NCI-H2107 treated with DMSO at 0.1 percent for 48 hours (cell line): ENCODE data around the gene C1QTNF2.

ENCODE experiments used
- DNase-seq: peaks from one replicate; lab custom pipeline; 2025; ENCODE audit not compliant: unreplicated experiment; lab: John Stamatoyannopoulos, UW

The C1QTNF2 gene

DNA sequence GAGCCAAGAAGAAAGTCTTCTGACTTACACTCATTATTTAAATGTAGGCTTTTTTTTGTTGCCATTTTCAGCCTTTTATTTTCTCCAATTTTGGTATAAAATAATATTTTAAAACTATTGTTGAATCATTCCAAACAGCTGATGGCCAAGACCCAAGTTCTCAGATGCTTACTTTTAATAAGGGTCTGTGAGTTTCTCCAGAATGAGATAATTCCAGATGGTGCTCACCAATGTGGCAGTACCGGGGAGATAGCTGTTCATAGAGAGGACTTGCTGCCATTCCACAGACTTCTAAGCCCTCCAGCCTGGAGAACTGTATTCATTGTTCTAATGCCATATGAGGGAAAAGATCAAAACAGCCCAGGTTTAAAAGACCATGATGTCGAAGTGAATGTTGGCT, 5.3 kb upstream of the C1QTNF2 start:
- DNase-seq = no peak

DNA sequence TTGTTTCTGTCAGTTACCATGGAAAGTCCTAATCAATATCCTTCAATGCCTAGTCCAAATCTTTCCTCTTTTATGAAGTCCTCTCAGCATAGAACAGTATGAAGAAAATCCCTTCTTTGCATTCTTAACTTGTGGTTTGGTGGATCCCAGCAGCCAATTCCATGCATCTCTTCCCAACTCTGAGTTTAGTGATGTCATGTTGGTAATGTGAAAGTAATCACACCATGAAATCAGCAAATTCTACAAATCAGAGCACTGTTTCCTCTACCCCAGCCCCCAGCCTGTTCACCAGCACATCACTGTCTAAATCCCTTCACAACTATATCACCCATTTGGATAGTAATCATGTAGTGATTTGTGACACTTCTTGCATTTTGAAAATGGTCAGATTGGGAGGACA, 4.7 kb upstream of the C1QTNF2 start:
- DNase-seq = no peak

DNA sequence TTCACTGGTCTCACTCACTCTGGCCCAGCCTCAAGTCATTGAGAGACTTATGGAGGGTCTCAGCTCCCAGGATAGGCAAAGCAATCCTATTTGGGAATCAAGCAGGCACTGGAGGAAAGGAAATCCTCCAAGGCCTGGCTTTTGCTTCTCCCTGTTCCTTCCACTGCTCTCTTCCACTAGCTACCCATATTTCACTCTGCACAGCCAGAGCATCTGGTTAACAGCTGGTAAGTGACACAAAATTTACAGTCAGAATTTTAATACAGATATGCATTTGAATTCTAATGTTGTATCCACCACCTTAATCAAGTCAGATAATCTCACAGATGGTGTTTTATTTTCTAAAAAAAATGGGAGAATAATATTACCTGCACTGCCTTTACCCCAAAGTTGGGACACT, 868 bp upstream of the C1QTNF2 start:
- no peak for DNase-seq

DNA sequence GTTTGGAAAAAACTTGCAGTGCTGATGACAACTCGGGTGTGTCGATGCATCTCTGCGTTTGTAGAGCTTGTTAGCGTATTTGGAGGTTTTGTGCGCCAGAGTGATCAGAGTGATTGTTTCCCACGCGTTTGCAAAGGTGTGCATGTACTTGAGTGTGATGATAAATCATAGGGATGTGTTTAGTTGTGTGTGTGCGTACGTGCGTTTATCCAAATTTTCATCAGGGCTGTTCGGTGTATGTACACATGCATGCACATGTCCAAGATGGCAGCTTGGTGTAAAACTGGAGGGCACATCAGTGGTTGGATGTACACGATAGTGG, 248 bp upstream of the C1QTNF2 start:
- no peak for DNase-seq

DNA sequence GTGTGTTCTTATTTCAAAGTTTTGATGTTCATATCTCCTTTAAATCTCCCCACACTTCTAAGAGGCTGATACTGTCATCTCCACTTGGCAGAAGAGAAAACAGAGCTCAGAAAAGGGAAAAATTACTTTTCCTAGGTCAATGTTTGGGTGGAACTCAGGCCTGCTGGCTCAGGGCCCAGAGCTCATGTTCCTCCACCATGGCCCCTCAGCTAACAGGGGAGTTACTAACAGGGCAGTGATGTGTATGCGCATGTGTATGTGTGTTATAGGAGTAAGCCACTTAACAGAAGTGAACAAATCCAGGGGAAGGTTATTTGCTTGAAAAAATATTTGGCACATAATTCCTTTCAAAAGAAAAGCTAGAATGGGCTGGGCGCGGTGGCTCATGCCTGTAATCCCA, 2.5 kb downstream of the C1QTNF2 start:
- DNase-seq = no peak

DNA sequence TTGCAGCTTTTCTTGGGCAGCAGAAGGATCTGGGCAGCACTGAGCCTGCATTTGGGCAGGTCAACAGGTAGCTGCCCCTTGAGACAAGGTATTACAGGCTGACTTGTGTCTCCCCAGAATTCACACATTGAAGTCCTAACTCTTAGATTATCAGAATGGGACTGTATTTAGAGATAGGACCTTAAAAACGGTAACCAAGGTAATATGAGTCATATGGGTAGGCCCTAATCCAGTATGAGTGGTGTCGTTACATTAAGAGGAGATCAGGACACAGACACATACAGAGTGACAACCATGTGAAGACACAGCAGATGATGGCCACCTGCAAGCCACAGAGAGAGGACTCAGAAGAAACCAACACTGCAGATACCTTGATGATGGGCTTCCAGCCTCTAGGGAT, 3.2 kb downstream of the C1QTNF2 start:
- DNase-seq = no peak

DNA sequence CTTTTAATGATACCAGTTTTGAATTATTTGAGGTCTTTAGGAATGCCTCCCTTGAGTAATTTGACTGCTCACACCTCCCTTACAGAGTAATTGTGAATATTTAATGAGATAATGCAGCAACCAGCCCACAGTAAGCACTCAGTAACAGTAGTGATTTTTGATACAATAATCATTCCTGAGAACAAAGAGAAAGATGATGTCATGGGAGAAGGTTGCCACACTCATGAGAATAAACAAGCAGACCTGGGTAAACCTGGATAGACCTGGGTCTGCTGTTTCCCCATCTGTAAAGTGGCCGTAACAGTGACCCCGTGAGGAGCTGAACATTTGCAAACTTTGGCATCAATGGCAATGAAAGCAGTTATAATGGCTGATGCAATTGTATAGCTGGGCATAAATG, 4.2 kb downstream of the C1QTNF2 start:
- no peak for DNase-seq

DNA sequence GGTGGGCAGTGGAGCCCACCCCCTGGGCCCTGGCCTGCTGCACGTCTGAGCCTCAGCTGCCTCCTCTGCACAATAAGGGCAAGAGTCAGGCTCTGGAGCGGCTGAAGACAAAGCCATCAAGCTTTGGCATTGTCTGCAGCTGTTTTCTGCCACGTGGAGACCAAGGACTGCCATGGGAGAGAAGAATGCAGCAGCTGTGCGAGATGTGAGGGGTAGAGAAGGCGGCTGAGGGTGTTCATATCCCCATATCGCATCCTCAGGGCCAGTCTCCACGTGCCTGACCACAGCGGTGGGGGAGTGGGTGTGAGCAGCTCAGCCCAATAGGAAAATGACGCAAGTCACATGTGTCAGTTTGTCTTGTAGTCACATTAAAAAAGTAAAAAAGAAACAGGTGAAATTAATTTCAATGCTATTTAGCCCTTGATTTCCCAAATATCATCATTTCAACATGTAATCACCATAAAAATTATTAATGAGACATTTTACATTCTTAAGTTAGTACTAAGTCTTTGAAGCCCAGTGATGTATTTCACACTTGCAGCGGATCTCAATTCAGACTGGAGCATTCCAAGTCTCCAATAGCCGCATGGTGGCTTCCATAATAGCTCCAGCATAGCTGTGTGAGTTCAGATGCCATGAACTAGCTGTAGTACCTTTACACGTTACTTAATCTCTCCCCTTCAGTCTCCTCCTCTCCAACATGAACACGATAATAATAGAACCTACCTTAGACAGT, 6.6 kb downstream of the C1QTNF2 start:
- no peak for DNase-seq

DNA sequence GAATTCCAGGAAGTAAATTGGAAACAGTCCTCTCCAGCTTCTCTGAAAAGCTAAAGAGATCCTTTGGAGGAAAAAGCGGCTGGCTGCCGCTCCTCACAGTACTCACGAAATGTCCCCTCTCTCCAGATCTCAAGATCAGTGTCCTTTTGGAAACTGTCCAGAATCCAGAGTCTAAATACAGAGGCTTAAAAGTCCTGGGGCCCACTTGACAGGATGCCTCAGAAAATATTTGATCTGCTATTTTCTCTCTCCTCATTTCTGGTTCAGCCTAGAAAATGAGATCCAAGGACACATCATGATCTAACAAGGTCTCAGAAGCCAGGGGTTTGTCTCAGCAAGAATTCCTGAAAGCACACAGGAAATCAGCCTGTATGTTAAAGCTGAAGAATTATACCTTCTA, 7.2 kb downstream of the C1QTNF2 start:
- no peak for DNase-seq

DNA sequence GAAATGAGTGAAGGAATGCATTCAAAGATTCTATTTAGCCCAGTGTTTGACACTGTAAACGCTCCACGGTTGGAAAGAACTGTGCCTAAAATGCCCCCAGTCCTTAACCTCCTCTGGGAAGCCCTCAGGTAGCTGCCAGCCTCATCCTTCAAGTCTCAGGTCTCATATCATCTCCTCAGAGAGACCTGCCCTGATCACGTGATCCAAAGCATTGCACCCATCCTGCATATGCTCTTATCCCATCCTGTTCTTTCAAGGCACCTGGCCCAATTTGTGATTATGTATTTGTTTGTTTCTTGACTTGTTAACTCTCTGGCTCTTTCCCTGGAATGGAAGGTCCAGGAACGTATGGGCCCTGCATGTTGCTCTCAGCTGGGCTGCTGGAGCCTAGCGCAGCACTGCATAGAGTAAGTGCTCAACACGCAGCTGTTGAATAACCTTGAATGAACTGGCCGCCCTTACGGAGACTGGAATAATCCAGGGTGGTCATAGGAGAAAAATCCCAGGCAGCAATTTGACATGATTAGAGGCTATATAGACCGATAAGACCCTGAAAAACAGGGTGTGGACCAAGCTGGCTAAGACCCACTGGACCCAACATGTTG, 8.7 kb downstream of the C1QTNF2 start:
- DNase-seq = no peak

DNA sequence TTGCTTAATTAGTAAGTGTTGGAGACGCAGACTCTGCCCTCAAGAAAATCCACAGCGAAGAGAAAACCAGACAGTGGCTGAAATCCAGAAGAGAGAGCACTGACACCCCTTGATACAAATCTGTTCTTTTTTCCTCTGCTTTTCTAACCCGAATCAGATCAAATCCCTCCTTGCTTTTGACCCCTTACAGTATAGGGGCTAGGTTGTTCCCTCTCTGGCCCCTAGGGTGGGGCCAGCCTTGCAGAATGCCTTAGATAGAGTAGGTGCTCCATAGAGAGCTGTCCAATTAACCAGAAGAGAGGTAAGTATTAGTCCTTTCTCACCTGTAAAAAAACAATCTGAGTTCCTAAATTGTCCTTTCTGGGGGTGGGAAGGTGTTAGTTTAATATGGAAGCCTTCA, 10.1 kb downstream of the C1QTNF2 start:
- DNase-seq = no peak

DNA sequence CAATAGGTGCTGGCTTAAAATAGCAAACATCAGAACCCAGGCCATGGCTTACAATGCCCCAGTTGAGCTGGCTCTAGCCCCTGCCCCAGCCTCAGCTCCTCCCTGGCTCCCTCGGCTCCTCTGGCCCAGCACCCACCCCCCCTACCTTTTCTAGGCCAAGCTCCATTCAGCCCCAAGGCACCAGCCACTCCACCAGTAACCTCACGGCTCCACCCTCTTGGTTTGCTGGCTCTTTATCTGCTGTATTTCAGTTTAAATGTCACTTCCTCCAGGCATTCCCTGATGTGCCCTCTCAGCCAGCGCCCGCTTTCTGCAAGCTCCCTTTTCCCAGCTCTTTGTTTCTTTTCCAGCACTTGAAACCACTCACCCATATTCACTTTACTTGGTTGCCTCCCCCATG, 10.6 kb downstream of the C1QTNF2 start:
- no peak for DNase-seq

DNA sequence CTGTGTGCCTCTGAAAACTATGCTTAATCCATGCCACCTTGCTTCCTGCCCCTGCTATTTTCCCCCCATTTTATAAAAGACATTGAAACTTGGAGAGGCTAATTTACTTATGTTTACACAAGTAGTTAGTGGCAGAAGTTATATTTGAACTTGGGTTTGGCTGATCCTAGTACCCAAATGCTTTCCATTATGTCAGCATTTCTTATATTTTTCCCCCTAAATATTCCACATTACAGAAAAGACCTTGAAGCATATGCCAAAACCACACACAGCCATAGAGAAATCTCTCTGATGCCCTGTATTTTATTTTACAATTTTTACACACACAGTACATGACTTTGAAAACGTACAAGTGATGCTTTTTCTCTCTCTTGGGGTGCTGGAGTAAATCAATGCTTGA, 11.2 kb downstream of the C1QTNF2 start:
- no peak for DNase-seq

DNA sequence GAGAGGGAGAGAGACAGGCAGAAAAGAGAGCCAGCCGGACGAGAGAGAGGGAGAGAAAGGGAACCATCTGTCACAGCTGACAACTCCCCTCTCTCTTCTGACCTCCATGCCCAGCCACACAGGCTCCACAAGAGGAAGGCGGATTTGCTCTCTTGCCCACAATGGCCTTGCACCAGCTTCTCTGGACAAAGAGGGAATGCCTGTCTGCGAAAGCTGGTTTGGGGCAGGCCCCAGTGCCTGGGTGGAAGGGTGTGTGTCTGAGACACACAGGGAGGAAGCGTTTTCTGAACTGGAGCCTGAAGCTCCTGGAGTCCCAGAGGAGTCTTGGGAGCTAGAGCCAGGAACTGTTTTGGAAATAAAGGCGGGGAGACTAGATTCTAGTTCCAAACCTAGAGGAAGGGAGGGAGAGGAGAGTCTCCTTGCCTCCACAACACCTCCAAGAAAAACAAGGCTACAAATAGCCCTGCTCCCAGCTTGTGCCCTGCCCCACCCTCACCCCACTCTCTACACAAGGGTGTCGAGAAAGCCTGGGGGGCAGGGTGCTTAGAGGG, 12.5 kb downstream of the C1QTNF2 start:
- no peak for DNase-seq

DNA sequence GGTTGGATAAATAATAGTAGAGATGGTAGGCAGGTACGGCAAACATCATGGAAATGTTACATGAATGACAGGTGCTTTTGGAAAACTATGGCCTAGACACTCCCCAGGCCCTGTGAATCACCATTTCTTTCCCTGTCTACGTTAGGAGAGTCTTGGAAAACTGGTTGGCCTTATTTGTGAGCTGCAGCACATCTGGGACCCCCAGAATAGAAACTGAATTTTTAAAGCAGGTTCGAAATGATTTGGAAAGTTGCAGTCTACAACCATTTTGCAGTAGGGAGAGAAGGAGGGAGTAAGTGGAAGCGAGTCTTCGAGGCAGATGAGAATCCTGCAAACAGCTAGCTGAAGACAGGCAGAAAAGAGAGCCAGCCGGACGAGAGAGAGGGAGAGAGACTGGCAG, 13.0 kb downstream of the C1QTNF2 start:
- no peak for DNase-seq

DNA sequence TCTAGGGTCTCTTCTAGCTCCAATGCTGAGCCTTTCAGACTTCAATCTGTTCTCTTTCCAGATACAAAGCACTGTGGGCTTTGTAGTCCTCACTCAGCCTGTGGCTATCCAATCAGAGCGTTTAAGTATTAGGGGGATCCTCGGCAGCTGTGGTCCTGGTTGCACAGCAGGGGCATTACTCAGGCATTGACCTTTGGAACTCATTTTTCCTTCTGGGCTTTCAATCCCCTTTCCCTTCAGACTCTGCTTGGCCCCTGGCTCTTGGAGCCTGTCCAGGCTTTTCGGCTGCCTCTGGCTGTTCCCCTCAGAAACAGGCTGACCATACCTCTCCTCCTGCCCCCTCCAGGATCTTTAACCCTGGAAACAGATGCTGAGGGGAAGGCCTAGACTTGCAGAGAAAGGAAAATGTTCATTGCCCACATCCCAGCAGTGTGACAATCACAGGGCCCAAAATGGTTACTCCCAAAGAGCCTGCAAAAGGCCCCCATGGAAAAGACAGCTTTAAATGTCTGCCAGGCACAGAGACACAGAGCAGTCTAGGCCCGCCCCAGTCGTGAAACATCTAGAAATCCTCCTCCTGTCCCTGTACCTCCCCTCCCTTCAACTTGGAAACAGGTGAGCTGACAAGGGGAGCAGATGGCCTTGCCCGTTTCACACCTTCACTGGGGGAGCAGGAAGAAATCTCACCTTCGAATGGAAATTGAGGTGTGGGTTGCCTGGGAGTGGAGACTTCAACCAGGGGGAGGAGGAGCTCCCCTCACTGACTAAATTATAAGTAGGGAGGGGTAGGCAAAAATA, 13.7 kb downstream of the C1QTNF2 start:
- no peak for DNase-seq

DNA sequence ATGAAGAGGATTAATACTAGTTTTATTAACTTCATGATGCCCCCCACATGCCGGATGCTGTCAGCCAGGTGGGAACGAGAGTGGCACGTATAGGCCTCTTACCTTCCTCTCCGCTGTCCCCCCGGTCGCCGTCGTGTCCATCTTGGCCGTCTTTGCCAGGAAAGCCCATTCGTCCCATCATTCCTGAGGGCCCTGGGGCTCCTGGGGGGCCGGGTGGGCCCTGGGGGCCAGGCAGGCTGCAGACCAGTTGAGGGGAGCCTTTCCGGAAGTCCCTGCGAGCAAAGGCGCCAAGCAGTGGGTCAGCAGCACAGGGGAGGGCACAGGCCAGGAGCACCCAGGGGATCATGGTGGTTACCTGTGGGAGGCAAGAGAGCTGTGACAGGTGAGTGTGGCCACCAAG, 15.8 kb downstream of the C1QTNF2 start:
- no peak for DNase-seq

DNA sequence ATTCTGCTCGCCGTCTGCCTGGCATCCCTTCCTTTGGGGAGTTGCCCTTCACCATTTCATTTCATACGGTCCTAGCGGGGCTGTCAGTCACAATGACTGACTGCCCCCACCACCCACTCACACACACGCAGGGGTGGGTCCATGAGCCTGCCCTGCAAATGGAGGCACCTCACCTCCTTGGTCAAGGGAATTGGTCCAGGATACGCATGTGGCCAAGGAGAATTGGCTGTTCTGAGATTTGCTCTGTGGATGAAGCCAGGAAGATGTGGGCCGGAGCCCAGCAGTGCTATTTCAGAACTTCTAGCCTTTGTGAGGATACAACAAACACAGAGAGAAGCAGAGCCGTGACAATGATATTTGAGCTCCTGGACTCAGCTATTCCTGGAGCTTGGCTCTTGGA, 17.0 kb downstream of the C1QTNF2 start:
- DNase-seq = no peak

DNA sequence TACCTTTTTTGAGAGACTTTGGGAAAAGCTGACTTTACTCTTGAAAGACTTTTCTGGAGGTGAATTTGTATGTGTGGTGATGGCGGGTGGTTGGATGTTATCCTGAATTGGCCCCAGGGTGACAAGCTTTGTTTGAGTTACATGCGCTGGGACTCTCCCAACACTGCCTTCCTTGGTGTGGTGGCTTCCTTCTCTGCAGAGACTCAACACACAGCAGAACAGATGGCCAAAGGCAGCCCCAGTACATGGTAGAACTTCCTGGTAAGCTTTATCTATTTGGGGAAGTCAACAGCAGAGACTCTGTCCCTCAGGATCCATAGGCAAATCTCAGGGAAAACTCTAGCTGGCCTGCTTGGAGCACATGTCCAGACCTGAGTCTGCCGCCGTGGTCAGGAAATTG, 18.1 kb downstream of the C1QTNF2 start:
- DNase-seq = no peak

DNA sequence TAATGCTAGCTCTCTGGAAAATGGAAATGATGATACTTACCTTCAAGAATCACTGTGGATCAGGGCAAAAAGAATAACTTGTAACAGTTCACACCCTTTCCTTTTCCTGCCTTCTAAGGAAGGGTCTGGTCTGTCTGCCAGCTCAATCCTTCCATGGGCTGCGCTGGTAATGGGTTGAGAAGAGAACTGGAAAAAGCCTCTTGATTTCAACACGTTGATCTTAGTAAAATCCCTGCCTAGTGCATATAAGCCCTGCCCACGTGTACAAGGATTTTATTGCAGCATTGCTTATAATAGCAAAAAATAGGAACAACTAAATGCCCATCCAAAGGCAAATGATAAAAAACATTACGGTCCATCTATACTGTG, 20.5 kb downstream of the C1QTNF2 start:
- no peak for DNase-seq

DNA sequence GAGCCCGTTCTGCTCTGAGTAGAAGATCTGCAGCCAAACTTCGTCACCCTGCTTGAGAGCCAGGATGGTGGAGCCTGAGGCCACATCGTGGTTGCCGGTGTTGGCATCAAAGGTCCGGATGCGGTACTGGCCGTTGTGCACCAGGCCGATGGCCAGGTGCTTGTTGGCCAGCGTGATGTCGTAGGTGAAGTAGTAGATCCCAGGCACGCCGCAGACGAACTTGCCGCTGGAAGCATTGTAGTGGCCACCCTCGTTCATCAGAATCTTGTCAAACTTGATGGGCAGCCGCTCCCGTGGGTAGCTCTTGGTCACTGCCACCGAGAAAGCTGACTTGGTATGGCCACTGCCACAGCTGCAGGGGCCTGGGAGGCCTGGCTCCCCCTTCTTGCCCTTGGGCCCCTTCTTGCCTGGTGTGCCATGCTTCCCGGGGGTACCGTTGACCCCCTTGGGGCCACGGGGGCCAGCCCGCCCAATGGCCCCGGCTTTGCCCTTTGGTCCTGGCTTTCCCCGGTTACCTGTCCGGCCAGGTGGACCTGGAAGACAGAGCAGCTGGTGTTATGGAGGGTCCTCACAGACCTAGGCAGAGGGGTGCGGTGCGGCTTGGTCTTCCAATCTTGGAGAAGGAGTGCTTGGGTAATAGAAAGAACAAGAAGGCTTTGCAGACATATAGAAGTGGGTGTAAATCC, 21.0 kb downstream of the C1QTNF2 start:
- no peak for DNase-seq

DNA sequence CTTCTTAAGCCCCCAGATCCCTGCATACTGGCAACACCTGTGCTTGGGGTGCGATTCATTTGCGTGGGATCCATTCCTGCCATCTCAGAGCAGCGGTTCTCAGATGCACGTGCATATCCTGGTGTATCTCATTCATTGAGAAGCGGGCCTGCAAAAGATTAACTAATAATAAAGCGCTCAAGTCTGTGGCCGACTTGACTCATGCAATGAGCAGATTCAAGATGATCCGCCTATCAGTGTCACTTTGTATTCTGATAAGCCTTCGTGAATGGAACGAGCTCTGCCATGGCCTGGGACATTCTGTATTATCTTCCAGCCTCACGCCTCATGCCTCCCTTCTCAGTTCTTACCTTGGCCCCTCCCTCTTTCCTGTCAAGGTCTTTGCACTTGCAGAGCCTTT, 22.3 kb downstream of the C1QTNF2 start:
- DNase-seq = no peak
